Measurements from ENCODE around the gene SOD3.

The SOD3 gene

GRCh38 chr4:24801136-24801855 lies 5.9 kb downstream of the SOD3 start:
- no peak for DNase-seq (ENCODE audit: low read depth)

- no peak for DNase-seq (ENCODE audit: low read depth)
These were observed 7.3 kb downstream of the SOD3 start for GRCh38 chr4:24802648-24803047.

- no peak for DNase-seq (ENCODE audit: low read depth)
These were observed 9.7 kb downstream of the SOD3 start for GRCh38 chr4:24805067-24805466.

DNA sequence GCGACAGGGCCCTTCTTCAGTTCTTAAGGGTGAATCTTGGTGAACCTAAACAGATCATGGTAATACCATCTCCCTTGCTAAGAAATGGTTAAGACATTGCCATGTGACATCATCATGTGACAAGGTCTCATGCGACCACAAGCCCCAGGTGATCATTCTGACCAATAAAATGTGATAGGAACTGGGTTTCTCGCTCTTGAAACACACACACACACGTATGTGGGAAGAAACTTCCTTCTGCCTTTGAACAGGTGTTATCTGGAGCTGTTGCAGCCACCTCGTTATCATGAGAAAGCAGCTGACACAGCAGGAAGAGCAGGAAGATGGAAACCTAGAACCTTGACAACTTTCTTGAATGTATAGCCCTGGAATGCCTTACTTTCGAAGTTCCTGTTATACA lies 10.2 kb downstream of the SOD3 start:
- DNase-seq (ENCODE audit: low read depth), result no peak

DNA sequence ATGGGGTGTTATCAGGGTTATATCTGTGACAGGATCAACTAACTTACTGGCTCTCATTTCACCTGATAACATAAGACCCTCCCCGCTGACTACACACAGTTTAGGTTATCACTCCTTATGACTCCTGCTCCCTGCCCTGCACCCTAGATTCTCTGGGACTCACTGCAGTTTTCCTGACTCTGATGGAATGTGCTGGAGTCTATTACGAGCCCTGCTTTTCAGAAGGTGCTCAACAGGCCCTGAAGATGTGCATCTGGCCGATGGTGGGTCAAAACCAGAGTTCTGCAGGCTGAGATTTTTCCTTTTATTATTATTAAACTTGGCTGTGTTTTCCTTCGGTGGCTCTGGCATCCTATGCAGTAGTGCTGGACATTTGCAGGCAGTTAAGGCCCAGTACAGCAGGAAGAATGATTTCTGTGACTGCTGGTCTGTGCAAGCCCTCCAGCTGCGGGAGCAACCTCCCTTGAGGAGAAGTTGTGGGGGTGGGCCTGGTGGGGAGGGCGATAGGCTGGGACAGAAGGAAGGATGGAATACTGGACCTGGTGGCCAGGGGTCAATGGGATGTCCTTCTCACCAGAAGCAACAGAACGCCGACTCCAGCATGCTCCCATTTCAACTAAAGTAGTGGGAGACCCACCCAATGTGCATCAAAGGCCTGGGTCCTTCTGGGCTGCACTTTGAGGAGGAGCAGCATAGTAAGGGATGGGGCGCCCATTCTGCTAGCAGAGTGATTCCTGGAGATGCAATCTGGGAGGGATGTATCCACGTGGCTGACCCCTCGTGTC lies 11.0 kb downstream of the SOD3 start:
- no peak for DNase-seq (ENCODE audit: low read depth)

- no peak for DNase-seq (ENCODE audit: low read depth)
These were observed 12.2 kb downstream of the SOD3 start for GRCh38 chr4:24807611-24808010.

GRCh38 chr4:24808261-24808660 lies 12.9 kb downstream of the SOD3 start:
- no peak for DNase-seq (ENCODE audit: low read depth)

GRCh38 chr4:24808955-24809354 lies 13.6 kb downstream of the SOD3 start:
- no peak for DNase-seq (ENCODE audit: low read depth)

DNA sequence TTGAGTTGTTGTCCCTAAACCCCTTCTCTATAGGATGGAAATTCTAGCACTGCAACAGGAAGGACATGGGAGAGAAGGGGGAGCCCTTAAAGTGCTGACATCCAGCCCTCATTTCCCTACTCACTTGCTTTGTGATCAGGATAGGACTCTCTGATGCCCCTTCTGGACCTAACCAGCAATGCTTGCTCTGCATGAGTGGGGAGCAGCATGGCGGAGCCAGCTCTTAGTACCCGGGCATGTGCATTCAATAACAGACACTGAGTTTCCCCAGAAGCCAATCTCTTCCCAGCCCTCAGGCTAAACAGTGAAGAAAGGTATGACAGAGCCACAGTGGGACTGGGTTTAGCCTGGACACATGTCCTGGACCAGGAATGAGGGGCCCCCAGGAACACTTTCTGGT lies 14.0 kb downstream of the SOD3 start:
- no peak for DNase-seq (ENCODE audit: low read depth)

DNA sequence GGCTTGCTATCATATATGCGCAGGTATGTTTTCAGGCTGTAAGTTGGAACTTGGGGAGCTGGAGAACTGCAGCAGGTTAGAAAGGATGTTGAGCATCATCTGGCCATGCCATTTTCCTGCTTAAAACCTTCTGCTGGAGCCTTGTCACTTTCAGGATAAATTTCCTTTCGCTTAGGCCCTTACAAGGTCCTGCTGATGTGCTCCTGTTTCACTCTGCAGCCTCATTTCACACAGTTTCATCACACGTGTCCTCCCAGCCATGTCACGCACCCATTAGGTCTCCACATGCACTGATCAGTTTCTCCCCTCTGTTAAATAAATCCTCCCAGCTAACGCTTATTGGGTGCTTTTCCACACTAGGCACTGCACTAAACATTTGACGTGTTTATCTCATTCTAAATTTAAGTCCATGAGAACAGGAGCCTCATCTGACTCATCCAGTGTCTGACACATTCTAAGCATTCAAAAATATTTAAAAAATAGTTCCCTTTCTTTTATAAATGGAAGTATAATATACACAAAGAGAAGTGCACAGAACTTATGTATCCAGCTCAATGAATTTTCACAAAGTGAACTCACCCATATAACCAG lies 14.5 kb downstream of the SOD3 start:
- DNase-seq (ENCODE audit: low read depth), result no peak

GRCh38 chr4:24810871-24811631 lies 15.7 kb downstream of the SOD3 start:
- no peak for DNase-seq (ENCODE audit: low read depth)

DNA sequence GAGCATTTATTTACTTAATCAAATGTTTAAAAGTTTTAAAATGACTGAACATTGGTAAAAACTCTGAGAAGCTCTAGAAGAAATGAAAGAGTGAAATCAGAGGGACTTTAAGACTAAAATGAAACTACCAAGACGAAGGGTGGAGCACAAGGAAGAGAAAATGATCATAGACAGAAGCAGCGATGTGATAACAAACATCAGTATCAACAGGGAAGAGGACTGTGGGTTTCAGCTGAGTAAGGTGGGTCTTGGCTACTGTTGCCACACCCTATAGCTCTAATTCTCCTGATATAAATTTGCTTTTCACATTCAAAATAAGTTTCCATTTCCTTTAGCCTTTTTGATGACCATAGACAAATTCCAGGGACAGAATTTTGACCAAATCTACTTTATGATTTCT lies 18.4 kb downstream of the SOD3 start:
- no peak for DNase-seq (ENCODE audit: low read depth)

GRCh38 chr4:24816797-24817196 lies 21.4 kb downstream of the SOD3 start:
- no peak for DNase-seq (ENCODE audit: low read depth)

- no peak for DNase-seq (ENCODE audit: low read depth)
These were observed 25.2 kb downstream of the SOD3 start for GRCh38 chr4:24820541-24820940.

DNA sequence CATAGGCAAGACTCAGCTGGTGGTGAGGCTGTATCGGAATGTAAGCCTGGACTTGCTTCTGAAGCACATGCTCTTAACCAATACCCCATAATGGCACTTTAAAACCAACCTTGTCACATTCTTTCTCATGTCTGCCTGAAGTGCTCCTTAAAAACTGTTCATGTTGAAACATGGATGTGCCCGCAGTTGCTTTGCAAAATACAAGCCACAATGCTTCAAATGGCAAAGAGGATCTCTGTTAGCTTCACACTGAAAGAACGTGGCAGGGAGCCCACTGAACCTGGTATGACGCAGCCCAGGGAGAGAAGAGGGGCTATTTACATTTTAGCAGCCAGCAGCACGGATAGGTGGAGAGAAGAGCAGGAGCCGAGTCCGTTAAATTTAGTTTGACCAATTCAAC lies 29.3 kb downstream of the SOD3 start:
- DNase-seq (ENCODE audit: low read depth), result no peak

DNA sequence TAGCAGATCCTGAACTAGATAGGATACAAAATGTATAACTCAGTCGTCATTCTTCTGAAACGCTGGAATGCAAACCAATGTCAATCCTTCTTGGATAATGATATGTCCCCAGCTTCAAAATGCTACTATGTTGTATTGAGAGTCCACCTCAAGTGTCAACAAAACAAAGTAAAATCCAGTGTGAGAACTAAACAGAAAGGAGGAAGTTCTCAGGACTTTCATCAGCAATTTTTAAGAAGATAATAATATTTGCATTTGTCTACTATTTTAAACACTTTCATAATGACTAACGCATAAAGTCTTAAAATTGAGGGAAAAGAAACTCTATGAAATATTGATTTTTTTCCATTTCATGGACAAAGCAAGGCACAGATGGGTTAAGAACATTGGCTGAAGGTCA lies 36.3 kb downstream of the SOD3 start:
- no peak for DNase-seq (ENCODE audit: low read depth)

DNA sequence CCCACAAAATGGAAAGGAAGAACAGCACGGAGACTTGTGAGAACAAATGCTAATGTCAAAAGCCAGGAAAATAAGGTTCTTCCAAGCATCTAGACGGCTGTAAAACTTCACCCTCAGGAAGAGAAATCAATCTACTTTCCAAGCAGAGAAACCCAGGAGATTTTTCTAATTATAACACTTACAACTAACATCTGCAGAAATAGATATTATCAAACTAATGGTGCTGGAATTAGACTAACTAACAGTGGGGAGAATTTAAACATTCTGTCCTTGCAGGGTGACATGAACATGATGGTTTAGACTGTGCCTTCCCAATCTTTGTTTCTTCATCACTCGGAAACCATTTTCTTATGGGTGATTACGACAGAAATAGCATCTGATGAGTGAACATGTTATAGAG lies 40.3 kb downstream of the SOD3 start:
- DNase-seq (ENCODE audit: low read depth), result no peak

DNA sequence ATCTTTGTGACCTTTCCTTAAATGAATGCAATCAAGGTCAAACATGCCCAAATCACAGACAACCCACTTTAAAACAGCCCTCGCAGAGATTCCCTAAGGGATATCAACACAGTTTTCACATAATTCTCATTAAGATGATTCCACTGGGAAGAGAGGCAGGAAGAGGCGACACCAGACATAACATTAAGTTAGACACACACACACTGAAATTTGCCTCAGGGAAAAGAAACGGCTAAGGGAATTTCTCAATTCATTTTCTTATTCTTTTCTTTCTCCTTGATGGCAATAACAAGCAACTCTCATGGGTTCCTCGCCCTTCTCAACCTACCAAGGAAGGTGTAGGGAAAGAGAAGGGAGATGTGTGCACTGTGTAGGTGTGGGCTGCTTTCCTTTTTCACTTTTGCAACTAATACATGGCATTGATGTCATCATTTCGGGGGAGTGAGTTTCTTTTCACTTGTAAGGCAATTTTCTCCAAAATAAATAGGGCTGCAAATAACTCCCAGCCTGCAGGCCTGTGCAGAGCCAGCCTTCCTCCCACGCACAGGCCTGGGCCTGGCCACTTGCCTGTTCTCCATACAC lies 41.4 kb downstream of the SOD3 start:
- no peak for DNase-seq (ENCODE audit: low read depth)

DNA sequence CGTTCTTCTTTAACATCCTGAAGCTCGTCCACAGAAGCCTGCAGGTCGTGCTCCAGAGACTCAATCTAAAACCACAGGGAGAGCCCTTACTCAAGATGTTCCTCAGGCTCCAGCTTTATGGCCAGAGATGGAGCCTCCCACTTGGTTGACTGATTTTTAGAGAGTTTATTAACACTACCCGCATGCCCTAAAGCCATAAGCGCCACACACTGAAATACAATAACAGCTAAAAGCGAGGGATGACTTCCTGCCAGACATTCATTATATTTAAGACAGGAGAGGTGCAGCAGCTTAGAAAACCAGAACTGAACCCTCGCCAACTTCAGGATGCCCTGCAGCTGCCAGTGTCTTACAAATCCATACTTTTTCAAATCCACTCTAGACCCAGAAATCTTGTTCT lies 42.0 kb downstream of the SOD3 start:
- no peak for DNase-seq (ENCODE audit: low read depth)

- DNase-seq (ENCODE audit: low read depth), result no peak
These were observed 42.4 kb downstream of the SOD3 start for GRCh38 chr4:24837781-24838180.

DNA sequence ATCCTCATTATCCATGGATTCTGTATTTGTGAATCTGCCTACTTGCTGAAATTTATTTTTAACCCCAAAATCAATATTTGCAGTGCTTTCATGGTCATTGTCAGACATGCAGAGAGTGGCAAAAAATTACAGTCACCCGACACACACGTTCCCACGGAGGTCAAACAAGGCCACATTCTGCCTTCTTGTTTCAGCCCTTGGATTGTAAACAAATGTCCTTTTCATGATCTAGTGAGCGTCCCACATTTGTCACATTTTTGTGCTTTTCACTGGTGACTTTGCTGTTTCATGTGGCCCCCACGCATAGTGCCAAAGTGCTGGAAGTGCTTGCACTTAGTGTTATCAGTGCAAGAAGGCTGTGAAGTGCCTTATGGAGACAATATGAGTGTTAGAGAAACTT lies 45.0 kb downstream of the SOD3 start:
- no peak for DNase-seq (ENCODE audit: low read depth)

DNA sequence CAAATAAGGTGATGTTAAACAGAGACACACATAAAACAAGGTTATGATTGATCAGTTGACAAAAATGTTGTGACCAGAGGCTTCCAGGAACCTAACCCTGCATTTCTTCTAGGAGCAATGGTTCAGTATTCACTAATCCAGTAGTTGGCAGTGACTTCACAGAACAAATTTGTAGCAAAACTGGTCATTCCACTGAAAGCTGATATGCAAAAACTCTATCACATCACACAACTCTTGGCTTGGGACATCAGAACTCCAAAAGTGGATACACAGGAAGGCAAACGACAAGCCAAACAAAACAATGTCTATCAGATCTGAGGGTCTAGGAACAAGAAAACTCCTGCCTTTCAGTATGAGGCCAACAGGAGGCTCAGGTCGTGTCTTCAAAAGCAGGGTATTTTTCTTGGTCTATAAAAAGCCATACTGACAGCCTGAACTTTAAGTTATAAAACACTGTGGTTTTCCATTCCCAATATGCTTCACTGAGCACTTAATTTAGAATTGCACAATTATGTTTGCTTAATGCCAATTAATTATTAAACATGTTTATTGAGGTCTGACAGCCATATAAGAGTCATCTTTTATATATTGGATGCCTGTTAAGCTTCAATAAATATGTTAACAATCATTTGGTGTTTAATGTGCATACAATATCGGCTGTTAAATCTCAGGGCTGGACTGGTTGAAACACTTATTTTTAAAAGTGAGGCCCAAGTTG lies 45.6 kb downstream of the SOD3 start:
- no peak for DNase-seq (ENCODE audit: low read depth)

All from stimulated activated CD8-positive, alpha-beta memory T cell treated with anti-CD3 and anti-CD28 coated beads, Interleukin-15, amount 100 ng/mL, for 1 hour (primary cell).